ENCODE results near the gene ZFAND6.
"Not testable (repeated sequence)": the region's sequence is repeated elsewhere in the genome, so short reads cannot be mapped to it uniquely, and the experiment has no call there.

ZFAND6 gene

GRCh38 chr15:80152180-80152895, 92.9 kb downstream of the ZFAND6 start:
- peak; percentile 77 for DNase-seq

- no peak for DNase-seq
Measured at GRCh38 chr15:80152896-80153876, 93.7 kb downstream of the ZFAND6 start, which contains the start of gene FAH. FAH (plus strand) TSS chr15:80152999; CDS start chr15:80153055, 56 bp downstream.

GRCh38 chr15:80153900-80154299, 94.4 kb downstream of the ZFAND6 start:
- no peak for DNase-seq

GRCh38 chr15:80154336-80154735, 94.9 kb downstream of the ZFAND6 start:
- DNase-seq: no peak

- no peak for DNase-seq
Measured at GRCh38 chr15:80155001-80155377, 95.5 kb downstream of the ZFAND6 start.

DNA sequence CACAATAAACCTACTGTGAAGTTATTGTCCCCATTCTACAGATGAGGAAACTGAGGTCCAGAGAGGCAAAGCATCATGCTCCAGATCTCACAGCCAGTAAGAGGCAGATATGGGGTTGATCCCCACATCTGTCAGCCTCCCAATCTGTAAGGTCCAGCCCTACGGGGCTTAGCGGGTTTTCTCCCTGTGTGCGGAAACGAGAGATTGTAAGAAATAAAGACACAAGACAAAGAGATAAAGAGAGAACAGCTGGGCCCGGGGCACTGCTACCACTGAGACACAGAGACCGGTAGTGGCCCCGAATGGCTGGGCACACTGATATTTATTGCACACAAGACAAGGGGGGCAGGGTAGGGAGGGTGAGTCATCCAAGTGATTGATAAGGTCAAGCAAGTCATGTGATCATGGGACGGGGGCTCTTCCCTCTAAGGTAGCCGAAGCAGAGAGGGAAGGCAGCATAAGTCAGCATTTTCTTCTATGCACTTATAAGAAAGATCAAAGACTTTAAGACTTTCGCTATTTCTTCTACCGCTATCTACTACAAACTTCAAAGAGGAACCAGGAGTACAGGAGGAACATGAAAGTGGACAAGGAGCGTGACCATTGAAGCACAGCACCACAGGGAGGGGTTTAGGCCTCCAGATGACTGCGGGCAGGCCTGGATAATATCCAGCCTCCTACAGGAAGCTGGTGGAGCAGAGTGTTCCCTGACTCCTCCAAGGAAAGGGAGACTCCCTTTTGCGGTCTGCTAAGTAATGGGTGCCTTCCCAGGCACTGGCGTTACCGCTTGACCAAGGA, 96.1 kb downstream of the ZFAND6 start:
- DNase-seq: not testable (repeated sequence)

DNA sequence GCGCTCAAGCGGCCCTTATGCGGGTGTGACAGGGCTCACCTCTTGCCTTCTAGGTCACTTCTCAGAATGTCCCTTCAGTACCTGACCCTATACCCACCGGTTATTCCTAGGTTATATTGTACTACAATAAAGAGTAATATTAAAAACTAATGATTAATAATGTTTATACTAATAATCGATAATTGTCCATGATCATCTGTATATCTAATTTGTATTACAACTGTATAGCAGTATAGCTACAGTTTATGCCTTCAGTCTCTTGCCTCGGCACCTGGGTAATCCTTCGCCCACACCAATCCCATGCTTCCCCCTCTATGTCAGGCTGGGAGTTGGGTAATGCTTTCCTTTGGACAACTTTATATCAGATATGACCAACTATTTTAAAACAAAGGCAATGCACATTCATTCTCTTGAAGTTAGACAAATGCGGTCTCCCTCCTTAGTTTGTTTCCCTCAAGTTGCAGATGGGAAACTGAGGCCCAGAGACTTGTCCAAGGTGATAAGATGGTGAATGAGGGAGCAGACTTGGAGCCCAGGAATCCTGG, 96.8 kb downstream of the ZFAND6 start:
- no peak for DNase-seq

DNA sequence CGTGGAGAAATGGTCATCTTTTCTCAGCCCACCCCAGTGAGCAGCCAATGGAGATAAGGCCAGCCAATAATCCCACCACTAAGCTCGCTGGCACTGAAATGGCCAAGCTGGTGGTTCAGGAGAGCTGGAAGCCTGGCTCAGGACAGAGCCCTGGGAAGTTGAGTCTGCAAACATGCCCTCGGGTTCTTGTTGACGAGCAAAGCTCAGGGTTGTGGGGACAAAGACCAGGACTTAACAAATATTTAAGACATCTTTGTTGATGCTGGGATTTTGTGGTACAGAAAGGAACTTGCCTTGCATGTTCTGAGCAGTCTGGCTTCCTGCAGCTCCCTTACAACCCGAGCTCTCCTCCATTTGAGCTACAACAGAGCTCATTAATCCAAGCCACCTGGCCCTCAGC, 97.7 kb downstream of the ZFAND6 start:
- no peak for DNase-seq

GRCh38 chr15:80159301-80159700, 99.8 kb downstream of the ZFAND6 start:
- no peak for DNase-seq

GRCh38 chr15:80159811-80160569, 100.5 kb downstream of the ZFAND6 start:
- DNase-seq: no peak

- no peak for DNase-seq
Measured at GRCh38 chr15:80160570-80161156, 101.2 kb downstream of the ZFAND6 start.

DNA sequence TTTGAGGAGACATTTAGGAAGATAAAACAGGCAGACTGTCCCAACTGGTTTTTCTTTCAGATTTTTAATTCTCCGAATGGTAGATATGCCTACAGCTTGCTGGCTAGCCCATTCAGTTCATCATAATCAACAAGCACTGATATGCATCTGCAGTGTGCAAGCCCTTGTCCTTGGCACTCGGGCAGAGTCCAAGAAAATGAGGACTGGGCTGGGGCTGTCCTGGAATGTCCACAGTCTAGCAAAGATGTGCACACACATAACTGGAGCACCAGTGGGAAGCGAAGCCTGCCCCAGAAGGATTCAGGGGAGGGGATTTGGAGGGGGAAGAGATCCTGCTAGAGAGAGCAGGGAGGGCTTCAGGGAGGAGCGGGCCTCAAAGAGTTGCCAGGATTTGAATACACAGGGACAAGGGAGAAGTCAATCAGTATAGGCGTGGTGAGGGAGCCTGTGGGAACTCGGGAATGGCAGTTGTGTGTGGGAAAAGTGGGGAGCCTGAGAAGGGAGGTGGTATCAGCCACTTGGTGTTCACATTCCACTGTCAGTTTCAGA, 102.1 kb downstream of the ZFAND6 start:
- no peak for DNase-seq

DNA sequence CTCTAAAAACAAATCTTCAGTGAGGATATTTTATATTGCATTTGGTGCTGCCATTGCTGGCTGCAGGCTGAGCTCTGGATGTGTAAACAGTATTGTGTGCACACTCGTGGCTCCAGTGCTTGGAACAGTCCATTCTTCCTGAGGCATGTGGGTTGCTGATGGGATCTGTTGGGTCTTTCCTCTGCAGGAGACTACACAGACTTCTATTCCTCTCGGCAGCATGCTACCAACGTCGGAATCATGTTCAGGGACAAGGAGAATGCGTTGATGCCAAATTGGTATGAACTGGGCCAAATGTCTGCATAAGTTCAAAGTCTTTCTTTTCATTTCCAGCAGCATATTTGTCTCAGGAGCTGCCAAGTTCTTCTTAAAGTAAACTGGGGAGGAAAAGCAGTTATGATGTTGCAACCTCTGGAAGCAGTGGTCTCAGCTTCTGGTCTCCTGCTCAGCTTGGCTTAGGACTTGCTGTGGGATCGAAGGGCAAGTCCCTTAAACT, 102.6 kb downstream of the ZFAND6 start:
- DNase-seq: no peak

DNA sequence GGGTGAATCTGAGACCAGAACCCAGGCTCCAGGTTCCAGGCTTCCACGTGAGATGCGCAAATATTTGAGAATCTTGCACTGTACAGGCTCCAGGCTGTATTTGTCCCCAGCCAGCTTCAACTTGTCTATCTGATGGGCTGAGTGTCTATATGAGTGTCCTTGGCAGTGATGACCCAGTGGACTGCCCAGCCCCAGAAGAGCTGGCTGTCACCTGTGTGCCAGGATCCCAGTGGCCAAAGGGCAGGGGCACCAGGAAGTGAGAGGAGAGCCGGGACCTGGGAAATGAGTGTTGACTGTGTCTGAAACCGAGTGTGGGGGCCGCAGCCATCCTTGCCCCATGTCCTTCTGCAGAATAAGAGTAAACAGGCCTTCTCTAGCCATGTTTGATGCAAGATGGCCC, 103.7 kb downstream of the ZFAND6 start:
- DNase-seq: no peak

DNA sequence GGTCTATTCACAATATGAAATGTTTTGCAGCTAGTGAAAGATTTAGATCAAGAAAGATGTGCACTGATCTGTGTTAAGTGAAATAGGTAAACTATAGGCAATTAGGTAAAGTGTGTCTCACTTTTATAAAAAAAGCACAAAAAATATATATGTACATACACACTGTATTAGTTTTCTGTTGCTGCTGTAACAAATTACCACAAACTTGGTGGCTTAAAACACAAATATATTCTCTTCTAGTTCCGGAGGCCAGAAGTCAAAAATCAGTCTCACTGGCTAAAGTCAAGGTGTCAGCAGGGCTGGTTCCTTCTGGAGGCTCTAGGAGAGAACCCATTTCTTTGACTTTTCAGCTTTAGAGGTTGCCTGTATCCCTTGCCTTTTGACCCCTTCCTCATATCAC, 104.4 kb downstream of the ZFAND6 start:
- no peak for DNase-seq

DNA sequence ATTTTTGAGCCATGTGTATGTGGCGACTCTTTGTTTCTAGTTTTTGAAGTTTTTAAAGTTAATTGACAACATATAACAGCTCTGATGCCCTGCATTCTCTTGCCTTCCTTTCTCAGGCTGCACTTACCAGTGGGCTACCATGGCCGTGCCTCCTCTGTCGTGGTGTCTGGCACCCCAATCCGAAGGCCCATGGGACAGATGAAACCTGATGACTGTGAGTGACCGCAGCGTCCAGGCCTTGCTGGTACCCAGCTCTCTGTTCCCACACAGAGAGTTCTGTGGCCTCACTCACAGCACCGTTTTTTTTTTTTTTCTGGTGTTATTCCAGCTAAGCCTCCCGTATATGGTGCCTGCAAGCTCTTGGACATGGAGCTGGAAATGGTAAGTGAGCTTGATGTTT, 108.5 kb downstream of the ZFAND6 start:
- DNase-seq: no peak

DNA sequence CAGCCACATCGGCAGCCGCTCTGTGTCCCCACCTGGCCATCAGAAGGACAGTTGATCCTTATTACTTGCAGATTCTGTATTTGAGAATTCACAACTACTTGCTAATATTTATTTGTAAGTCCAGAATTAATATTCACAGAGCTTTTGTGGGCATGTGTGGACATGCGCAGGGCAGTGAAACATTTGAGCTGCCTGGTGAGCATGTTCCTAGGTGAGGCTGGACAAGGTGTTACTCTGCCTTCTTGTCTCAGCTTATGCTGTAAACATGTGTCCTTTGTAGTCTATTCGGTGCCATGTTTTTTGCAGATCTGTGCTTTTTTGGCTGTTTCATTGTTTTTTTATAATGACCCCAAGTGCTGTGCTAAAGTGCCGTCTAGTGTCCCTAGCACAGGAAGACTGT, 108.9 kb downstream of the ZFAND6 start:
- no peak for DNase-seq

DNA sequence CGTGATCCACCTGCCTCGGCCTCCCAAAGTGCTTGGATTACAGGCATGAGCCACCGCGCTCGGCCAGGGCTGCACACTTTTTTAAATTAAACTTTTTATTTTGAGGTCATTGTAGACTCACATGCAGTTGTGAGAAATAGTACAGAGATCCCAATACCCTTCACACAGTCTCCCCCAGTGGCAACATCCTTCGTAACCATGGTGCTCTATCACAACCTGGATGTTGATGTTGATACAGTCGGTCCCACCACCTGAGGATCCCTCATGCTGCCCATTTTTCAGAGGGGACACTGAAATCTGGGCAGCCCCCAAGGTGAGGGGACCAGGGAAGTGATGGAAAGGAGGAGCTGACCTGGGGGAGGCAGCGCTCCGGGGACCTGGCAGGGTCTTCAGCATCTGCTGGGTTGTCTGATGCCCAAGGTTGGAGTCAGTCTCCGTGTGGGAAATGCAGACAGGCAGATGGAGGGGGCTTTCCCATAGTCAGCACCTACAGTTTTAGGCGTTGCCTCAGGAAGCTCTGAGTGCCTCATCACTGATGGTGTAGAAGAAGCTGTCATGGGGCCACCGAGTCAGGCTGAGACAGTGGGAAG, 110.4 kb downstream of the ZFAND6 start:
- DNase-seq: no peak

DNA sequence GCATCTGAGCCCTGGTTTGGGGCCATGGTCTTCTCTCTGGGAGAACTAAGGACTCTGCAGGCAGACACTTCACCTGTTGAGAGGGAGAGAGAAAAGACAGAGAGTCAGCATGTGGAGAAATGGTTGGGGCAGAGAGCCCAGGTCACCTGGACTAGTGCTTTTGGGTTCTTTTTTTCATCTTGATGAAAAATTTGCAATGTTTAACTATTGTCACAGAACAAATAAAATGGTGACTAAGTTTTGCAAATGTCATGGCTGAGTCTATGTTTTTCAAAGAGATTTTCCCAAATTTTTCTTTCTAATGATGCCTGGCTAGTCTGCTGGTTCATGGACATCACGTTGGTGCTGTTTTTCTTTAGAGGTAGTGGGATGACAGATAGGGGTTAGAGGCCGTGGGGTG, 111.1 kb downstream of the ZFAND6 start:
- DNase-seq: no peak

GRCh38 chr15:80171787-80172186, 112.3 kb downstream of the ZFAND6 start:
- DNase-seq: no peak

GRCh38 chr15:80172401-80172800, 112.9 kb downstream of the ZFAND6 start:
- DNase-seq: no peak
